ENCODE data around the gene ABLIM2. TPM values are rescaled to one million over a fixed set of nuclear protein-coding genes. Genes with fewer than 3 reads are reported as not detected.

The ABLIM2 gene
- total RNA-seq, 3 donors from 2014 or later (not counting 1 experiment from before 2014, with no cell fraction given), result 0.71 to 2.8 (median 1.3) TPM

GRCh38 chr4:8181119-8181518, 22.5 kb upstream of the ABLIM2 start:
- H3K4me3 ChIP-seq (ENCODE audit: low read length), result no peak overlapping the region
- Mint-ChIP-seq H3K4me1 (peaks cover 0 to 5% of the 10 kb centered on the region in 2 donors), H3K36me3 (no peaks in the 10 kb centered on the region), H3K4me3 (no peak overlapping the region), H3K9me3 (no peaks in the 10 kb centered on the region), H3K27me3 (ENCODE audit: low read depth in 2 of 2) (peaks cover 0 to 1% of the 10 kb centered on the region in 2 donors), H3K27ac (no peak overlapping the region)
- H3K36me3 ChIP-seq (ENCODE audit: control insufficient read depth, insufficient read depth, low read length), result no peaks in the 10 kb centered on the region
- no peaks in the 10 kb centered on the region for H3K27me3 ChIP-seq (ENCODE audit: control insufficient read depth, insufficient read depth, low read length)
- no peaks in the 10 kb centered on the region for H3K9me3 ChIP-seq (ENCODE audit: control insufficient read depth, insufficient read depth, low read length)
- no peak for ATAC-seq
- 99% methylated on average over 6 of the region's 6 CpGs for WGBS (ENCODE audit: insufficient coverage)
- intact Hi-C loops (cut with micrococcal nuclease), result loop anchor here (1.0 kb wide), 1 partner anchor 12 kb away; no protein-coding TSS in a partner anchor
- no peak overlapping the region for H3K27ac ChIP-seq (ENCODE audit: low read length)
- H3K4me1 ChIP-seq (ENCODE audit: control insufficient read depth, insufficient read depth, low read length), result no peaks in the 10 kb centered on the region
- TF ChIP-seq CTCF (IDR thresholded peaks at IDR 0.05), result no peak
- DNase-seq, result no peak

- TF ChIP-seq CTCF (IDR thresholded peaks at IDR 0.05), result no peak
- H3K36me3 ChIP-seq (ENCODE audit: control insufficient read depth, insufficient read depth, low read length), result no peaks in the 10 kb centered on the region
- DNase-seq (no peak), ATAC-seq (no peak)
- Mint-ChIP-seq H3K36me3 (no peaks in the 10 kb centered on the region), H3K27me3 (ENCODE audit: low read depth in 2 of 2) (no peaks in the 10 kb centered on the region), H3K4me3 (no peak overlapping the region), H3K27ac (no peak overlapping the region), H3K4me1 (peaks cover 0 to 5% of the 10 kb centered on the region in 2 donors), H3K9me3 (no peaks in the 10 kb centered on the region)
- H3K27ac ChIP-seq (ENCODE audit: low read length), result no peak overlapping the region
- no peaks in the 10 kb centered on the region for H3K27me3 ChIP-seq (ENCODE audit: control insufficient read depth, insufficient read depth, low read length)
- H3K4me1 ChIP-seq (ENCODE audit: control insufficient read depth, insufficient read depth, low read length), result no peaks in the 10 kb centered on the region
- no peaks in the 10 kb centered on the region for H3K9me3 ChIP-seq (ENCODE audit: control insufficient read depth, insufficient read depth, low read length)
- 86% methylated on average over 8 of the region's 8 CpGs for WGBS (ENCODE audit: insufficient coverage)
- no peak overlapping the region for H3K4me3 ChIP-seq (ENCODE audit: low read length)
- intact Hi-C loops (cut with micrococcal nuclease), result loop anchor here (1.0 kb wide), 1 partner anchor 13 kb away; no protein-coding TSS in a partner anchor
Observed at GRCh38 chr4:8180310-8181093, 21.9 kb upstream of the ABLIM2 start.

DNA sequence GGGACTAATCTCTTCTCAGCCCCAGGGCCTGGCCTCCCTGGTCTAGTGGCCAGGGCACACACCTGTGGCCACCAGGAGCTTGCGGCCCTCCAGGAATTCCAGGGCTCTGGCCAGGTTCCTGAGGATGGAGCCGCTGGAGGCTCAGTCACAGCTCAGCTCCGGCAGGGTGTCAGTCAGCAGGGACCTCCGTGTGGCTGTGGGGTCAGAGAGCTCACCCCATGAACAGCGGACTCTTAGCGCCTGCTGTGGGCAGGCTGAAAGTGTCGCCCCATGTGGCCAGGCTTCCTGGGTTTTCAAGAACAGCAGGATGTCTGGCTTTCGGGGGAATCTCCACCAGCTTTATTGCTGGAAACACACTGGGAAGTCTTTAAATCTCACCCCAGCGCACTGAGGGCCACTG, 21.2 kb upstream of the ABLIM2 start:
- no peak for ATAC-seq
- H3K4me3 Mint-ChIP-seq, result no peak overlapping the region
- WGBS (ENCODE audit: insufficient coverage), result 88% methylated on average over 9 of the region's 9 CpGs
- H3K9me3 ChIP-seq (ENCODE audit: control insufficient read depth, insufficient read depth, low read length), result no peaks in the 10 kb centered on the region
- H3K27me3 Mint-ChIP-seq (ENCODE audit: low read depth in 2 of 2), result no peaks in the 10 kb centered on the region
- DNase-seq, result no peak
- no peak overlapping the region for H3K27ac ChIP-seq (ENCODE audit: low read length)
- no peaks in the 10 kb centered on the region for H3K4me1 ChIP-seq (ENCODE audit: control insufficient read depth, insufficient read depth, low read length)
- H3K36me3 ChIP-seq (ENCODE audit: control insufficient read depth, insufficient read depth, low read length), result no peaks in the 10 kb centered on the region
- no peaks in the 10 kb centered on the region for H3K36me3 Mint-ChIP-seq
- no peak overlapping the region for H3K27ac Mint-ChIP-seq
- no peaks in the 10 kb centered on the region for H3K27me3 ChIP-seq (ENCODE audit: control insufficient read depth, insufficient read depth, low read length)
- no peak overlapping the region for H3K4me3 ChIP-seq (ENCODE audit: low read length)
- intact Hi-C loops (cut with micrococcal nuclease), result no loop called here
- no peaks in the 10 kb centered on the region for H3K9me3 Mint-ChIP-seq
- no peak for TF ChIP-seq CTCF (IDR thresholded peaks at IDR 0.05)
- peaks cover 0 to 5% of the 10 kb centered on the region in 2 donors for H3K4me1 Mint-ChIP-seq
